HepG2 (cell line): Measurements from ENCODE around the gene PTGES3. TPM values are rescaled to one million over a fixed set of nuclear protein-coding genes. Genes with fewer than 3 reads are reported as not detected.

Experiments
- CHD2 ChIP-seq: IDR thresholded peaks from 2 replicates; pipeline ENCODE4 v1.6.1; 2011; ENCODE audit warnings: low read depth, low read length, improper control_type of control experiment
- KDM5A ChIP-seq: fragments of 200-600 bp; sonication (generic); IDR thresholded peaks from 2 replicates; pipeline ENCODE4 v1.7.0; 2018; ENCODE audit warnings: antibody characterized with exemption, mild to moderate bottlenecking, low read length, borderline replicate concordance
- KLF11 ChIP-seq: IDR thresholded peaks from 2 replicates; pipeline ENCODE4 v1.6.1; 2016; ENCODE audit warnings: missing compliant biosample characterization
- MTF1 ChIP-seq: sonication (generic); formaldehyde crosslinking; IDR thresholded peaks from 2 replicates; pipeline ENCODE4 v1.5.0; 2020; ENCODE audit warnings: missing genetic modification reagents
- NFE2 ChIP-seq: sonication (generic); formaldehyde crosslinking; IDR thresholded peaks from 2 replicates; pipeline ENCODE4 v1.4.0; 2020; ENCODE audit warnings: missing genetic modification reagents
- STAG1 ChIP-seq: sonication (generic); formaldehyde crosslinking; IDR thresholded peaks from 2 replicates; pipeline ENCODE4 v1.4.0; 2020; ENCODE audit warnings: missing genetic modification reagents
- TOPORS ChIP-seq: sonication (generic); formaldehyde crosslinking; IDR thresholded peaks from 2 replicates; pipeline ENCODE4 v1.8.0; 2023; ENCODE audit warnings: mild to moderate bottlenecking, missing genetic modification reagents
- ZBTB3 ChIP-seq: sonication (generic); formaldehyde crosslinking; IDR thresholded peaks from 2 replicates; pipeline ENCODE4 v1.4.0; 2020; ENCODE audit warnings: low read depth, mild to moderate bottlenecking, moderate library complexity, missing genetic modification reagents, borderline replicate concordance
- ZKSCAN5 ChIP-seq: sonication (generic); formaldehyde crosslinking; IDR thresholded peaks from 2 replicates; pipeline ENCODE4 v1.5.1; 2020; ENCODE audit warnings: mild to moderate bottlenecking, missing genetic modification reagents
- ZMYM2 ChIP-seq: sonication (generic); formaldehyde crosslinking; IDR thresholded peaks from 2 replicates; pipeline ENCODE4 v1.8.0; 2022; ENCODE audit warnings: mild to moderate bottlenecking, missing genetic modification reagents
- ZNF136 ChIP-seq: sonication (generic); formaldehyde crosslinking; IDR thresholded peaks from 2 replicates; pipeline ENCODE4 v1.8.1; 2022; ENCODE audit warnings: low read depth, mild to moderate bottlenecking, moderate library complexity, missing genetic modification reagents
- ZNF143 ChIP-seq: sonication (generic); formaldehyde crosslinking; IDR thresholded peaks from 2 replicates; pipeline ENCODE4 v1.4.0; 2020; ENCODE audit warnings: missing genetic modification reagents
- ZNF274 ChIP-seq: sonication (generic); formaldehyde crosslinking; IDR thresholded peaks from 2 replicates; pipeline ENCODE4 v1.5.1; 2020; ENCODE audit warnings: mild to moderate bottlenecking, missing genetic modification reagents
- ZNF616 ChIP-seq: sonication (generic); formaldehyde crosslinking; IDR thresholded peaks from 2 replicates; pipeline ENCODE4 v1.5.0; 2020; ENCODE audit warnings: low read depth, mild to moderate bottlenecking, missing genetic modification reagents
- ZSCAN30 ChIP-seq: sonication (generic); formaldehyde crosslinking; IDR thresholded peaks from 2 replicates; pipeline ENCODE4 v1.5.0; 2020; ENCODE audit warnings: mild to moderate bottlenecking, missing genetic modification reagents
- polyA plus RNA-seq, 8 experiments: library from polyadenylated mRNA; depleted of rRNA in 3 of 8; stranded (reverse) in 7 of 8; unstranded in 1 of 8; fragments of >200 nt; fragmentation: Illumina TruSeq in 4 of 8; extraction: Trizol in 4 of 8; gene quantifications; 2 replicates each; pipeline versions ENCODE4 v1.2.1 to v1.2.3, GENCODE V29; 2011 to 2016; ENCODE audit warnings: low read depth in 4 of 8, missing spikeins in 1 of 8, mixed read lengths in 1 of 8; ENCODE audit not compliant: insufficient read depth in 1 of 8
- total RNA-seq, 5 experiments: library from RNA; depleted of rRNA; stranded (reverse); fragments of >200 nt; fragmentation: Illumina TruSeq; extraction: Trizol; gene quantifications; 2 replicates each; pipeline ENCODE4 v1.2.3, GENCODE V29; 2016; ENCODE audit warnings: low read depth in 1 of 5
- TF ChIP-seq, protein P1 (sequence below): sonication (generic); formaldehyde crosslinking; IDR thresholded peaks from 2 replicates; pipeline ENCODE4 v1.4.0; 2020; ENCODE audit warnings: missing genetic modification reagents, borderline replicate concordance
- TF ChIP-seq, protein P2 (sequence below): sonication (generic); formaldehyde crosslinking; IDR thresholded peaks from 2 replicates; pipeline ENCODE4 v1.4.0; 2020; ENCODE audit warnings: missing genetic modification reagents, low read depth, mild to moderate bottlenecking, borderline replicate concordance
- TF ChIP-seq, protein P3 (sequence below): sonication (generic); formaldehyde crosslinking; IDR thresholded peaks from 2 replicates; pipeline ENCODE4 v1.8.1; 2023; ENCODE audit warnings: mild to moderate bottlenecking, missing genetic modification reagents
- TF ChIP-seq, protein P4 (sequence below): sonication (generic); formaldehyde crosslinking; IDR thresholded peaks from 2 replicates; pipeline ENCODE4 v1.5.1; 2020; ENCODE audit warnings: mild to moderate bottlenecking, missing genetic modification reagents, borderline replicate concordance

The PTGES3 gene
- total and polyA plus RNA-seq, 2 of the 13 experiments (the other 11 are each of a cell fraction or from before 2014, with no cell fraction given) = 54.4 to 159 TPM

DNA sequence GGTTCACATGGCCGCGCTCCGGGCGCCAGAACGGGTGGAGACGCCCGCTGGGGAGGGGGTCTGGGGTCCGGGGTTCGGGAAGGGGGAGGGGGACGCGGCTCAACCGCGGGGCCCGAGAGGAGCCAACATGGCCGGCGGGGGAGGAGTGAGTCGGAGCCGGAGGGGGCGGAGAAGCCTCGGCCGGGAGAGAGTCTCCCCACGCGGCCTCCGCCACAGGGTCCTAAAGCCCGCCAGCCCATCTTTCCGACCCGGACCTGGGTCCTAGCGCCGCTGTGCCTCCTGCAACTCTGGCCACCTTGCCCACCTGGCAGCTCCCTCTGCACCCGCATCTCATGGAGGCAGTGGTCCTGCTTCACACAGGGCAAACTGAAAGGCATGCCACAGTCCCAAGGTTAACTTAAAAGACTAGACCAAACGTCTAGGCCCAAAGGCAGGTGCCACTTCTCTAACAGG, 57.9 kb downstream of the PTGES3 start, which contains the start of gene BAZ2A (continued):
- TF ChIP-seq, protein P1, sequence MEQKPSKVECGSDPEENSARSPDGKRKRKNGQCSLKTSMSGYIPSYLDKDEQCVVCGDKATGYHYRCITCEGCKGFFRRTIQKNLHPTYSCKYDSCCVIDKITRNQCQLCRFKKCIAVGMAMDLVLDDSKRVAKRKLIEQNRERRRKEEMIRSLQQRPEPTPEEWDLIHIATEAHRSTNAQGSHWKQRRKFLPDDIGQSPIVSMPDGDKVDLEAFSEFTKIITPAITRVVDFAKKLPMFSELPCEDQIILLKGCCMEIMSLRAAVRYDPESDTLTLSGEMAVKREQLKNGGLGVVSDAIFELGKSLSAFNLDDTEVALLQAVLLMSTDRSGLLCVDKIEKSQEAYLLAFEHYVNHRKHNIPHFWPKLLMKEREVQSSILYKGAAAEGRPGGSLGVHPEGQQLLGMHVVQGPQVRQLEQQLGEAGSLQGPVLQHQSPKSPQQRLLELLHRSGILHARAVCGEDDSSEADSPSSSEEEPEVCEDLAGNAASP (CRISPR knock-in tag) = no peak
- TF ChIP-seq TOPORS (CRISPR knock-in tag) (no peak), ZNF136 (CRISPR knock-in tag) (no peak; the same call in 1 of the 2 replicates), ZMYM2 (CRISPR knock-in tag) (no peak), ZBTB3 (no peak), ZNF616 (CRISPR knock-in tag) (peak; percentile 68; the same call in 1 of the 2 replicates), STAG1 (CRISPR knock-in tag) (no peak), KDM5A (no peak; the same call in 1 of the 2 replicates), ZNF143 (CRISPR knock-in tag) (no peak), CHD2 (no peak), ZSCAN30 (CRISPR knock-in tag) (no peak), MTF1 (CRISPR knock-in tag) (no peak), ZKSCAN5 (CRISPR knock-in tag) (no peak), ZNF274 (CRISPR knock-in tag) (no peak), KLF11 (CRISPR knock-in tag) (0 out of 2 replicates have a peak, but pooled peaks have one; percentile 42), NFE2 (no peak)
- TF ChIP-seq, protein P2, sequence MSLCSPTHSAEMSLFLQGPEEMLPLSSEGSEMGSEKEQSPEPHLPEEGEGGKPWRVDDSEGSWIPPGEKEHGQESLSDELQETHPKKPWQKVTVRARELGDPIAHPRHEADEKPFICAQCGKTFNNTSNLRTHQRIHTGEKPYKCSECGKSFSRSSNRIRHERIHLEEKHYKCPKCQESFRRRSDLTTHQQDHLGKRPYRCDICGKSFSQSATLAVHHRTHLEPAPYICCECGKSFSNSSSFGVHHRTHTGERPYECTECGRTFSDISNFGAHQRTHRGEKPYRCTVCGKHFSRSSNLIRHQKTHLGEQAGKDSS = peak; percentile 88; the same call in 1 of the 2 replicates
- TF ChIP-seq, protein P3, sequence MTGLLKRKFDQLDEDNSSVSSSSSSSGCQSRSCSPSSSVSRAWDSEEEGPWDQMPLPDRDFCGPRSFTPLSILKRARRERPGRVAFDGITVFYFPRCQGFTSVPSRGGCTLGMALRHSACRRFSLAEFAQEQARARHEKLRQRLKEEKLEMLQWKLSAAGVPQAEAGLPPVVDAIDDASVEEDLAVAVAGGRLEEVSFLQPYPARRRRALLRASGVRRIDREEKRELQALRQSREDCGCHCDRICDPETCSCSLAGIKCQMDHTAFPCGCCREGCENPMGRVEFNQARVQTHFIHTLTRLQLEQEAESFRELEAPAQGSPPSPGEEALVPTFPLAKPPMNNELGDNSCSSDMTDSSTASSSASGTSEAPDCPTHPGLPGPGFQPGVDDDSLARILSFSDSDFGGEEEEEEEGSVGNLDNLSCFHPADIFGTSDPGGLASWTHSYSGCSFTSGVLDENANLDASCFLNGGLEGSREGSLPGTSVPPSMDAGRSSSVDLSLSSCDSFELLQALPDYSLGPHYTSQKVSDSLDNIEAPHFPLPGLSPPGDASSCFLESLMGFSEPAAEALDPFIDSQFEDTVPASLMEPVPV (CRISPR knock-in tag) = no peak
- TF ChIP-seq, protein P4, sequence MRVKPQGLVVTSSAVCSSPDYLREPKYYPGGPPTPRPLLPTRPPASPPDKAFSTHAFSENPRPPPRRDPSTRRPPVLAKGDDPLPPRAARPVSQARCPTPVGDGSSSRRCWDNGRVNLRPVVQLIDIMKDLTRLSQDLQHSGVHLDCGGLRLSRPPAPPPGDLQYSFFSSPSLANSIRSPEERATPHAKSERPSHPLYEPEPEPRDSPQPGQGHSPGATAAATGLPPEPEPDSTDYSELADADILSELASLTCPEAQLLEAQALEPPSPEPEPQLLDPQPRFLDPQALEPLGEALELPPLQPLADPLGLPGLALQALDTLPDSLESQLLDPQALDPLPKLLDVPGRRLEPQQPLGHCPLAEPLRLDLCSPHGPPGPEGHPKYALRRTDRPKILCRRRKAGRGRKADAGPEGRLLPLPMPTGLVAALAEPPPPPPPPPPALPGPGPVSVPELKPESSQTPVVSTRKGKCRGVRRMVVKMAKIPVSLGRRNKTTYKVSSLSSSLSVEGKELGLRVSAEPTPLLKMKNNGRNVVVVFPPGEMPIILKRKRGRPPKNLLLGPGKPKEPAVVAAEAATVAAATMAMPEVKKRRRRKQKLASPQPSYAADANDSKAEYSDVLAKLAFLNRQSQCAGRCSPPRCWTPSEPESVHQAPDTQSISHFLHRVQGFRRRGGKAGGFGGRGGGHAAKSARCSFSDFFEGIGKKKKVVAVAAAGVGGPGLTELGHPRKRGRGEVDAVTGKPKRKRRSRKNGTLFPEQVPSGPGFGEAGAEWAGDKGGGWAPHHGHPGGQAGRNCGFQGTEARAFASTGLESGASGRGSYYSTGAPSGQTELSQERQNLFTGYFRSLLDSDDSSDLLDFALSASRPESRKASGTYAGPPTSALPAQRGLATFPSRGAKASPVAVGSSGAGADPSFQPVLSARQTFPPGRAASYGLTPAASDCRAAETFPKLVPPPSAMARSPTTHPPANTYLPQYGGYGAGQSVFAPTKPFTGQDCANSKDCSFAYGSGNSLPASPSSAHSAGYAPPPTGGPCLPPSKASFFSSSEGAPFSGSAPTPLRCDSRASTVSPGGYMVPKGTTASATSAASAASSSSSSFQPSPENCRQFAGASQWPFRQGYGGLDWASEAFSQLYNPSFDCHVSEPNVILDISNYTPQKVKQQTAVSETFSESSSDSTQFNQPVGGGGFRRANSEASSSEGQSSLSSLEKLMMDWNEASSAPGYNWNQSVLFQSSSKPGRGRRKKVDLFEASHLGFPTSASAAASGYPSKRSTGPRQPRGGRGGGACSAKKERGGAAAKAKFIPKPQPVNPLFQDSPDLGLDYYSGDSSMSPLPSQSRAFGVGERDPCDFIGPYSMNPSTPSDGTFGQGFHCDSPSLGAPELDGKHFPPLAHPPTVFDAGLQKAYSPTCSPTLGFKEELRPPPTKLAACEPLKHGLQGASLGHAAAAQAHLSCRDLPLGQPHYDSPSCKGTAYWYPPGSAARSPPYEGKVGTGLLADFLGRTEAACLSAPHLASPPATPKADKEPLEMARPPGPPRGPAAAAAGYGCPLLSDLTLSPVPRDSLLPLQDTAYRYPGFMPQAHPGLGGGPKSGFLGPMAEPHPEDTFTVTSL (CRISPR knock-in tag) = peak; percentile 39; the same call in 1 of the 2 replicates
